Lower lobe of right lung (tissue), 2 donors: ENCODE data around the gene ADAMTS4. TPM values are rescaled to one million over a fixed set of nuclear protein-coding genes. Genes with fewer than 3 reads are reported as not detected.

ENCODE experiments used
- ATAC-seq, 2 donors: fragments of 200-7000 bp; cut with Tn5 transposase; one replicate each; pipeline ENCODE4 v1.9.1; 2020 to 2022; ENCODE audit warnings: mild to moderate bottlenecking in 2 of 2, moderate library complexity in 2 of 2
- DNase-seq: peaks from one replicate; pipeline ENCODE4 v3.0.0-alpha.2; 2020
- H3K27ac ChIP-seq: fragments of 200-600 bp; one replicate; pipeline ENCODE4 v1.8.0; 2022
- H3K27me3 ChIP-seq: fragments of 200-600 bp; one replicate; pipeline ENCODE4 v1.8.0; 2022; ENCODE audit warnings: low read depth
- H3K36me3 ChIP-seq: fragments of 200-600 bp; one replicate; pipeline ENCODE4 v1.8.0; 2022; ENCODE audit warnings: mild to moderate bottlenecking
- H3K4me1 ChIP-seq: fragments of 200-600 bp; one replicate; pipeline ENCODE4 v1.8.0; 2022
- H3K4me3 ChIP-seq: fragments of 200-600 bp; one replicate; pipeline ENCODE4 v1.8.0; 2022; ENCODE audit warnings: mild to moderate bottlenecking
- H3K9me3 ChIP-seq: fragments of 200-600 bp; one replicate; pipeline ENCODE4 v1.8.0; 2022
- CTCF ChIP-seq: fragments of 200-600 bp; IDR thresholded peaks from one replicate; pipeline ENCODE4 v1.8.0; 2022; ENCODE audit warnings: antibody characterized with exemption, mild to moderate bottlenecking
- intact Hi-C: fragments of 100-400 bp; cut with DNase I; formaldehyde crosslinking; loops from one replicate; pipeline ENCODE4 v1.11.0; 2022
- total RNA-seq: library from RNA; stranded (reverse); fragmentation: NEBNext Ultra II Directional; extraction: Animal tissue kit (Norgen Biotek cat#: 25700); gene quantifications from one replicate; pipeline ENCODE4 v1.2.1, GENCODE V29; 2021
- donor health status: DM: no; HTN: yes; CAD: no; lungs with severe emphysema.

Gene ADAMTS4
- total RNA-seq, 1 donor from 2014 or later: 1.4 TPM

DNA sequence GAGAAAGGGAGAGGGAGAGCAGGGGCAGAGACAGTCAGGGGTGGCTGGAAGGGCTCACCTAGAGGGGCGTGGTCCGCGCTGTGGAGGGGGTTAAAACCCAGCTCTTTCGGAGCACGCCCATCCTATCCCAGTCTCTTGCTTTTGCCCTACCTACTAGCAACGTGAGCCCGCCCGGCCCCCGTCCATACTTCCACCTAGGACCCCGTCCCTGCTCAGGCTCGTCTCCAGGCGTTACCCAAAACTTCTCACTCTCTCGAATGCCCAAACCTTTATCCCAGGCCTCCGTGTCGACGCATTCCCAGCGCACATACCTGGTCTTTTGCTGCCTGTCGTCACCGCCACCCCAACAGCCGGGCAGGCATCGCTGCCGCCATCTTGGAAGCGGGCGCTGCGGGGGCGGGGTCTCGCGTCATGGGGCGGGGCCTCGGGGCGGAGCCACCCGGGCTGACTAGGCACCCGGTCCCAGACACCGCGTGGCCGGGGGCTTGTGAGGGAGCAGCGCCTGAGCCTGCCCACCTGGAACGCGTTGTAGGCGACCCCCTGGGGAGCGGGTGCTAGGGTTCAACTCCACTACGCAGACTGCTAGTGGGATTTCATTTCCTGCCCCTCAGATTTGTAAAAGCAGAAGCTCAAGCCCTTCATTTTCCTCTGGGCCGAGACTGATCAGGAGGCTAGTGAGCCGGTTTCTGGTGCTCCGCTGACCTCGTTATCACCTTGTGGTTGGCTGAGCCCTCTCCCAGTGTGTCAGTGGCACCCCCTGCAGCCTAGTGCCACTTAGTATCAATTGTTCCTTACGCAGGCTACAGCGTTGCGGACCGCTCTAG is 21.5 kb downstream of the ADAMTS4 start, which contains the start of gene B4GALT3:
B4GALT3 (minus strand) TSS at position 396 of the 824 bp plus-strand sequence. CDS start 1,447 bp downstream, outside the sequence.
- no peak for TF ChIP-seq CTCF
- H3K27me3 ChIP-seq: no peaks in the 10 kb centered on the region
- DNase-seq (peak; percentile 93), ATAC-seq (peak; percentile 97 to 99)
- peak within 1 kb of the TSS; percentile 91 for H3K27ac ChIP-seq
- no peaks in the 10 kb centered on the region for H3K9me3 ChIP-seq
- peaks cover 38% of the 10 kb centered on the region for H3K4me1 ChIP-seq
- intact Hi-C loops: no loop called here
- H3K4me3 ChIP-seq: peak within 1 kb of the TSS; percentile 80
- H3K36me3 ChIP-seq: peaks cover 37% of the 10 kb centered on the region

DNA sequence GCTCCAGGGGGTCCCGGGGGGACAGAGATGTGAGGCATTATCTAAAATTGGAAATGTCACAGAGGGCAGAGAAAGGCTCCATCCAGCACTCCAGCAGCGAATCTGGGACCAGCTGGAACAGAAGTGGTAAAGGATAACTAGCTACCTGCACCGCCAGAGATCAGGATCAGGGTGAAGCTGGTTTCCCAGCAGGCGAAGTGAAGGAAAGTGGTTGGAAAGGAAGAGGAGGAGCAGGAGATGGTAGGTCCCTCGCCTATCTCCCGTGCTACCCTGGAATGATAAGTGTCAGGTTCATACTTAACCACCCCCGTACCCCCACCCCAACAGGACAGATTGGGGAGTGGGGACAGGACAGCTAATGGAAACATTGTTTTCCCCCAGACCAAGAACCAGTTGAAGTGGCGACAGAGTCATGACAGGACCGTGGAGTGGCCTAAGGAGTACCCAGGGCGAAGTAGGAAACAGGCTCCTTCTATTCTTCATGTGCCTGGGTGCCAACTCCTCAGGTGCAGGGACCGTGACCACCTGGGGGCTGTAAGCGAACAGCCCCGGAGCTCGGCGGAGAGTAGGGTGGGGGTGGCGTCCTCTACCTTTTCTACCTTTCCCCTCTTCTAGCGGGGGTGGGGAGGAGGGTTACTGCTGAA is 22.3 kb downstream of the ADAMTS4 start:
- peaks cover 44% of the 10 kb centered on the region for H3K36me3 ChIP-seq
- DNase-seq (no peak), ATAC-seq (peak; percentile 23 to 55)
- H3K9me3 ChIP-seq: no peaks in the 10 kb centered on the region
- peak overlapping the region; percentile 80 for H3K4me3 ChIP-seq
- H3K27ac ChIP-seq: peak overlapping the region; percentile 91
- intact Hi-C loops: no loop called here
- peaks cover 38% of the 10 kb centered on the region for H3K4me1 ChIP-seq
- TF ChIP-seq CTCF: no peak
- no peaks in the 10 kb centered on the region for H3K27me3 ChIP-seq

- Histone ChIP-seq H3K4me1 (peaks cover 38% of the 10 kb centered on the region), H3K9me3 (no peaks in the 10 kb centered on the region), H3K4me3 (peak overlapping the region; percentile 80), H3K36me3 (peaks cover 51% of the 10 kb centered on the region), H3K27me3 (no peaks in the 10 kb centered on the region), H3K27ac (peak overlapping the region; percentile 91)
- intact Hi-C loops: no loop called here
- TF ChIP-seq CTCF: no peak
- DNase-seq: no peak
- no peak for ATAC-seq
Observed at GRCh38 chr1:161175771-161176453, 22.9 kb downstream of the ADAMTS4 start.

- DNase-seq: no peak
- no peak overlapping the region for H3K27ac ChIP-seq
- intact Hi-C loops: no loop called here
Observed at GRCh38 chr1:161174911-161175310, 23.9 kb downstream of the ADAMTS4 start.

More at GRCh38 chr1:161174911-161175310, 23.9 kb downstream of the ADAMTS4 start:
- no peaks in the 10 kb centered on the region for H3K27me3 ChIP-seq
- H3K4me1 ChIP-seq: peaks cover 38% of the 10 kb centered on the region
- peaks cover 61% of the 10 kb centered on the region for H3K36me3 ChIP-seq
- no peak for TF ChIP-seq CTCF
- no peak for ATAC-seq
- no peaks in the 10 kb centered on the region for H3K9me3 ChIP-seq
- H3K4me3 ChIP-seq: no peak overlapping the region
